Pancreas (tissue), 10 donors: ENCODE measurements around the gene MACIR. TPM values are rescaled to one million over a fixed set of nuclear protein-coding genes. Genes with fewer than 3 reads are reported as not detected.

Source experiments
- ATAC-seq, 4 donors: fragments of 200-7000 bp; cut with Tn5 transposase; one replicate each; pipeline versions ENCODE4 v1.8.0 to v1.9.1; 2020; ENCODE audit warnings: mild to moderate bottlenecking in 4 of 4, moderate library complexity in 4 of 4
- DNase-seq, 6 donors: peaks; one replicate each; pipeline ENCODE4 v3.0.0-alpha.2; 2020
- FAIRE-seq: peaks from 2 replicates; lab custom pipeline; 2012; peaks lifted over from hg19 to GRCh38; lab: Jason Lieb, UNC
- H3K27ac ChIP-seq, 4 donors: fragments of 200-600 bp; sonication (generic); 1 replicate in 3 of 4; 2 replicates in 1 of 4; pipeline versions ENCODE4 v1.5.0 to v1.8.0; 2020
- H3K27me3 ChIP-seq, 4 donors: fragments of 200-600 bp; one replicate each; pipeline ENCODE4 v1.8.0; 2021
- H3K36me3 ChIP-seq, 3 donors: fragments of 200-600 bp; sonication (generic) in 1 of 3; one replicate each; pipeline versions ENCODE4 v1.5.0 to v1.8.0; 2020 to 2021
- H3K4me1 ChIP-seq, 3 donors: fragments of 200-600 bp; one replicate each; pipeline ENCODE4 v1.8.0; 2021
- H3K4me3 ChIP-seq, 4 donors: fragments of 200-600 bp; sonication (generic) in 2 of 4; one replicate each; pipeline versions ENCODE4 v1.5.0 to v1.8.0; 2020 to 2021
- H3K9me3 ChIP-seq, 4 donors: fragments of 200-600 bp; one replicate each; pipeline ENCODE4 v1.8.0; 2021
- CTCF ChIP-seq, 4 donors: fragments of 200-600 bp; sonication (generic) in 3 of 4; IDR thresholded peaks; one replicate each; pipeline versions ENCODE4 v1.5.0 to v1.8.0; 2021; ENCODE audit warnings: antibody characterized with exemption in 4 of 4
- WGBS, 2 donors: extraction: QIAGEN DNeasy Blood & Tissue Kit; methylation state at CpG; one replicate each; pipeline ENCODE4 v1.1.7; 2013; 5-methylcytosine and 5-hydroxymethylcytosine counted together
- intact Hi-C, 3 donors: fragments of 100-400 bp; cut with DNase I; formaldehyde crosslinking; loops; one replicate each; pipeline versions ENCODE4 v1.11.1 to v1.14.2; 2022
- polyA plus RNA-seq, 2 donors: library from polyadenylated mRNA; stranded (reverse); fragments of 200-250 nt; gene quantifications; one replicate each; pipeline ENCODE4 v1.2.3, GENCODE V29; 2013
- total RNA-seq, 6 donors: library from RNA; stranded (reverse); fragmentation: NEBNext Ultra II Directional in 4 of 6; extraction: Animal tissue kit (Norgen Biotek cat#: 25700) in 4 of 6; gene quantifications; one replicate each; pipeline versions ENCODE4 v1.2.1 to v1.2.4, GENCODE V29; 2021 to 2023
- donor health status: healthy with polysubstance abuse.
- donor health status: DM: no; HTN: no; CAD: no; lungs with moderate emphysema.
- donor health status: DM: no; HTN: no; CAD: no.
- donor health status: control.
- donor health status: control.
- donor health status: Bipolar disorder and iron deficiency.
- donor health status: DM: yes; HTN: yes; CAD: no.
- donor health status: DM: no; HTN: no; CAD: no.
- donor health status: DM: no; HTN: no; CAD: no.
- donor health status: DM: yes; HTN: yes; CAD: no.

The MACIR gene
- total and polyA plus RNA-seq, 8 donors, result 2.4 to 8.0 (median 3.2) TPM

DNA sequence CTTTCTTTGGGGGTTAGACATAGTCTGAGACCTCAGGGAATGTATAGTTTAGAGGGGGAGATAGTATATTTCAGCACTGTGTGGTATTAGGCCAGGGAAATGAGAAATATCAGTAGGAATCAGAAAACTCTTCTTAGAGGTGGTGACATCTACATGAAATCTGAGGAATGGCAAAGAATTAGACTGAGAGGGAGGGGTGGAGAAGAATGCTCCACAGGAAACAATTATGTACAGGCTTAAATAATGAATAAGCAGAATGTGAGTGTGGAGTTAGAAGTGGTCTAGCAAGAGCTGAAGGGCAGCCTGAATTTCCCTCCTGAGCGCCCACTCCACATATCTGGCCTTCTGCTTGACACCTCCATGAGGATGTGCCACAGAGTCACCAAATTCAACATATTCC, 3.6 kb upstream of the MACIR start:
- 0 to 100% methylated on average over 1 of the region's 1 CpG for WGBS, 2 donors
- H3K27me3 ChIP-seq, result no peaks in the 10 kb centered on the region
- ATAC-seq (no peak), DNase-seq (no peak), FAIRE-seq (no peak)
- H3K9me3 ChIP-seq, result no peaks in the 10 kb centered on the region
- H3K4me3 ChIP-seq, result no peak overlapping the region
- TF ChIP-seq CTCF (IDR thresholded peaks at IDR 0.05), result no peak
- peaks cover 0 to 4% (median 0%) of the 10 kb centered on the region in 3 donors for H3K4me1 ChIP-seq
- no peak overlapping the region for H3K27ac ChIP-seq
- intact Hi-C loops, result loop anchor here in 1 of 3 donors (10.0 kb wide), 1 partner anchor 110 kb away; no protein-coding TSS in a partner anchor
- H3K36me3 ChIP-seq, result no peaks in the 10 kb centered on the region

GRCh38 chr5:103255691-103256090, 2.9 kb upstream of the MACIR start:
- H3K4me1 ChIP-seq, result peaks cover 0 to 6% (median 4%) of the 10 kb centered on the region in 3 donors
- TF ChIP-seq CTCF (IDR thresholded peaks at IDR 0.05), result no peak
- no peaks in the 10 kb centered on the region for H3K27me3 ChIP-seq
- DNase-seq (no peak), ATAC-seq (no peak), FAIRE-seq (no peak)
- no peak overlapping the region for H3K4me3 ChIP-seq
- no peak overlapping the region for H3K27ac ChIP-seq
- H3K36me3 ChIP-seq, result no peaks in the 10 kb centered on the region
- H3K9me3 ChIP-seq, result no peaks in the 10 kb centered on the region
- intact Hi-C loops, result loop anchor here in 1 of 3 donors (10.0 kb wide), 1 partner anchor 109 kb away; no protein-coding TSS in a partner anchor
- 82 to 85% methylated on average over 7 of the region's 7 CpGs for WGBS, 2 donors

- Histone ChIP-seq H3K9me3 (no peaks in the 10 kb centered on the region), H3K27me3 (no peaks in the 10 kb centered on the region), H3K27ac (no peak overlapping the region), H3K4me3 (no peak overlapping the region), H3K4me1 (peaks cover 0 to 10% (median 4%) of the 10 kb centered on the region in 3 donors), H3K36me3 (no peaks in the 10 kb centered on the region)
- TF ChIP-seq CTCF (IDR thresholded peaks at IDR 0.05), result peak in 2 of 4 donors; percentile 11 to 18
- intact Hi-C loops, result loop anchor here in 1 of 3 donors (10.0 kb wide), 1 partner anchor 109 kb away; no protein-coding TSS in a partner anchor
- 34 to 48% methylated on average over 4 of the region's 4 CpGs for WGBS, 2 donors
- FAIRE-seq (no peak), DNase-seq (peak in 1 of 6 donors; percentile 22), ATAC-seq (no peak)
These were observed 2.4 kb upstream of the MACIR start for GRCh38 chr5:103256178-103256577.

DNA sequence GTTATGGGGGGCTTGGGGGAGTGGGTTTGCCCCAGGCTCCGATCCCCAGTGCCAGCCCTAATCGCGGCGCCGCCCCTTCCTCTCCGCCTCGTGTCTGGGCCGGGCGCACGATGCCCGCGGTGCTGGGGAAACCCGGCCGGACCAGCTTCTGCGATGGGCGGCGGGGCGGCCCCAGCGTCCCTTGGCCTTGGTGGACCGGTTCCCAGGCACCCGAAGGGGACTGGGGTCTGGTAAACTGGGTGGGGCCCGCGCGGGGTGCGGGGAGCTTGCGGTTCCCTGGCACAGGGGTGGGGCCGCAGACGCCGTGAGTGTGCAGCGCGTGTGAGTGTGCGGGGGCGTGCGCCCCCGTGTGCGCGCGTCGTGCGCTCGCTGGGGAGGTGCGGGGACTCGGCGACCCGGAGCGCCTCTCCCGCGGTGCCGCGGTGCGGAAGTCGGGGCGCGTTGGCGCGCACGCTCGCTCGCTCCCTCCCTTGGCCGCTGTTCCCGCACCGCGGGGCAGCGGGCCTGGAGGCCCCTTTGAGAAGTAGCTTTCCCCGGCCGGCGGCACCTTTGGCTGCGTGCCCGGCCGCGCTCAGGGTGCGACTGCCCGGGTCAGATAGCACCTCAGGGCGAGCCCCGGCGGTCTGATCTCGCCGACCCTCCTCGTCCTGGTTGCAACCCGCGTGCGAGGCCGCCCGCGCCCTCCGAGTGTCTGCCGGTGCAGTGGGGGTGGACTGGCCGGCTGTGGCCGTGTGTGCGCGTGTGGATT, 568 bp downstream of the MACIR start:
- no peaks in the 10 kb centered on the region for H3K36me3 ChIP-seq
- no peaks in the 10 kb centered on the region for H3K27me3 ChIP-seq
- FAIRE-seq, result no peak
- peak overlapping the region; percentile 79 to 93 (median 89) for H3K4me3 ChIP-seq
- DNase-seq, result peak; percentile 36 to 89 (median 65)
- H3K9me3 ChIP-seq, result no peaks in the 10 kb centered on the region
- WGBS, 2 donors, result 0 to 1% methylated on average over 53 to 91 of the region's 91 CpGs
- peaks cover 3 to 32% (median 21%) of the 10 kb centered on the region in 3 donors for H3K4me1 ChIP-seq
- intact Hi-C loops, result loop anchor here in 1 of 3 donors (10.0 kb wide), 1 partner anchor 106 kb away; no protein-coding TSS in a partner anchor
- ATAC-seq, result peak; percentile 41 to 60 (median 53)
- H3K27ac ChIP-seq, result peak overlapping the region; percentile 77 to 91 (median 88)
- no peak for TF ChIP-seq CTCF (IDR thresholded peaks at IDR 0.05)
